22Rv1 (cell line): ENCODE measurements around the gene CNTN4.

Experiments
- H3K27ac ChIP-seq: fragments of 450-650 bp; 2 replicates; pipeline ENCODE4 v1.5.1; 2017
- ZFX ChIP-seq: fragments of 450-650 bp; IDR thresholded peaks from 2 replicates; pipeline ENCODE4 v1.6.1; 2017; ENCODE audit warnings: antibody characterized with exemption, borderline replicate concordance
- TF ChIP-seq, protein P1 (sequence below): fragments of 450-650 bp; IDR thresholded peaks from 2 replicates; pipeline ENCODE4 v1.5.1; 2017; ENCODE audit warnings: mild to moderate bottlenecking

CNTN4 gene

DNA sequence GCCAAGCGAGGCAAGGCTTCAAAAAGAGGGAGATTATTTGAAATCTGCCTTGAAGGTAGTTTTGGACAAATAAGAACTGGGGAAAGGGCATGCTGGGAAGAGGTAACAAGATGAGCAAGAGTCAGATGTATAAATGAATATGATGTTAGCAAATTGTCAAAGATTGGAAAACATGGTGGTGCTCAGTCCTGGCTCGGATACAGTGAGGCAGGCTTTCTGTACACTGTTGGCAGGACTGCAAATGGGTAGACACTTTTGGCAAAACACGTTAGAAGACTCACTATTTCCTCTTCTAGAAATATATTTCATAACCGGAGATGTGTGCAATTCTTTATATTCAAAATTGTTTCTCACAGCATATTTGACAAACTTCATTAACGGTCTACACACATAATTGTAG is 581.6 kb downstream of the CNTN4 start:
- TF ChIP-seq ZFX, result no peak
- TF ChIP-seq, protein P1, sequence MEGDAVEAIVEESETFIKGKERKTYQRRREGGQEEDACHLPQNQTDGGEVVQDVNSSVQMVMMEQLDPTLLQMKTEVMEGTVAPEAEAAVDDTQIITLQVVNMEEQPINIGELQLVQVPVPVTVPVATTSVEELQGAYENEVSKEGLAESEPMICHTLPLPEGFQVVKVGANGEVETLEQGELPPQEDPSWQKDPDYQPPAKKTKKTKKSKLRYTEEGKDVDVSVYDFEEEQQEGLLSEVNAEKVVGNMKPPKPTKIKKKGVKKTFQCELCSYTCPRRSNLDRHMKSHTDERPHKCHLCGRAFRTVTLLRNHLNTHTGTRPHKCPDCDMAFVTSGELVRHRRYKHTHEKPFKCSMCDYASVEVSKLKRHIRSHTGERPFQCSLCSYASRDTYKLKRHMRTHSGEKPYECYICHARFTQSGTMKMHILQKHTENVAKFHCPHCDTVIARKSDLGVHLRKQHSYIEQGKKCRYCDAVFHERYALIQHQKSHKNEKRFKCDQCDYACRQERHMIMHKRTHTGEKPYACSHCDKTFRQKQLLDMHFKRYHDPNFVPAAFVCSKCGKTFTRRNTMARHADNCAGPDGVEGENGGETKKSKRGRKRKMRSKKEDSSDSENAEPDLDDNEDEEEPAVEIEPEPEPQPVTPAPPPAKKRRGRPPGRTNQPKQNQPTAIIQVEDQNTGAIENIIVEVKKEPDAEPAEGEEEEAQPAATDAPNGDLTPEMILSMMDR, result no peak
- H3K27ac ChIP-seq, result no peak overlapping the region

DNA sequence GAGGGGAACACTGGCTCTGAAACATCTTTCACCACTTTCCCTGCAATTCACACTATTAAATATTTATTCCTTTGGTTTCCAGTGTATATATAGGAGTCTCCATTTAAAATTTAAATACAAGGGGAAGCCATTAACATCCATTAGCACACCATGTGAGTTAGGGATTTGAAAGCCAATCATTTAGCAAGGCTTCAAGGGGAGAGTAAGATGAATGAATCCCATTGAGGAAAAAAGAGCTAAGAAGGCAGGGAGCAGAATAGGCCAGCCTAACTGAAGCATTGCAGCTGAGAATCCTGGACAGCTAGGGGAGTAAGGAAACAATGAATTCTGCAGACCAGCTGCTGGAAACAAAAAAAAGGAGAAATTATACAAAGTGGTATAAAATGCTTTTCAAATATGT is 585.4 kb downstream of the CNTN4 start:
- TF ChIP-seq, protein P1, result no peak
- no peak for TF ChIP-seq ZFX
- H3K27ac ChIP-seq, result no peak overlapping the region

DNA sequence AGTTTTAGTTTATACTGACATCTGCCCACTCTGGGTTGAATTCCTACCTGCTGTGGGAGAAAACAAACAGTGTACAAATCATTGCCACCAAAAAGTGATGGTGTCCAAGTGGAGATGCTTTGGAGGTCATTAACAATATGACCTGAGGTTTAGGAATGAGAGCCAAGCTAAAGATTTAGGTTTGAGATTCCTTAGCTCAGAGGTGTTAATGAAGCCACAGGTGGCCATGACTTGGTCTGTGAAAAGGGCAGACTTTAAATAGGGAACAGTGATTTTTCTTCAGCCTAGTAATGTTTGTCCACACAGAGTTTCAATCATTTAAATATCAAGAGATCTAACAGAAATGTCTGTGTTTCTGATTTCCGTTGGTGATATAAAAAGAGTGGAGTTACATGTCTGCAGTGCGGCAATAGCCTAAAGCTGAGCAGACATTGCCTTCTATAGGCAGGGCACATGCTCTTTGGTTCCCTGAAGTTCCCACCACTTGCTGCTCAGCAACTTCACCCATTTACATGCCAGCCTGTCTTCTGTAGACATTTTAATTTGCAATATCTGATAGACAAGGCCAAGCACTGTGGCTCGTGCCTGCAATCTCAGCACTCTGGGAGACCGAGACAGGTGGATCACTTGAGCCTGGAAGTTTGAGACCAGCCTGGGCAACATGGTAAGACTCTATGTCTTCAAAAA is 588.3 kb downstream of the CNTN4 start:
- no peak for TF ChIP-seq ZFX
- TF ChIP-seq, protein P1, result no peak
- no peak overlapping the region for H3K27ac ChIP-seq

DNA sequence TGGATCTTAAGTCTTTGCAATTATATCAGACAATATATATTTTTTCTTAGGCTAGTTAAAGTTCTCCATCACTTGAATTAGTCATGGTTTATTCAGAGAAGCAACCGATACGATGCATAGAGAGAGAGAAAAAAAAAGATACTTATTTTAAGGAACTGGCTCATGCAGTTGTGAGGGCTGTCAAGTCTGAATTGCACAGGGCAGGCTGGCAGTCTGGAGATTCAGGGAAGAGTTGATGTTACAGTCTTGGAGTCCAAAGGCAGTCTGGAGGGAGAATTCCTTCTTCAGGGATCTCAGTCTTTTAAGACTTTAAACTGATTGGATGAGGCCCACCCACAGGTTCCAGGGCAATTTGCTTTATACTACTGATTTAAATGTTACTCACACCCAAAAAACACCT is 598.9 kb downstream of the CNTN4 start:
- no peak overlapping the region for H3K27ac ChIP-seq
- TF ChIP-seq, protein P1, result no peak

DNA sequence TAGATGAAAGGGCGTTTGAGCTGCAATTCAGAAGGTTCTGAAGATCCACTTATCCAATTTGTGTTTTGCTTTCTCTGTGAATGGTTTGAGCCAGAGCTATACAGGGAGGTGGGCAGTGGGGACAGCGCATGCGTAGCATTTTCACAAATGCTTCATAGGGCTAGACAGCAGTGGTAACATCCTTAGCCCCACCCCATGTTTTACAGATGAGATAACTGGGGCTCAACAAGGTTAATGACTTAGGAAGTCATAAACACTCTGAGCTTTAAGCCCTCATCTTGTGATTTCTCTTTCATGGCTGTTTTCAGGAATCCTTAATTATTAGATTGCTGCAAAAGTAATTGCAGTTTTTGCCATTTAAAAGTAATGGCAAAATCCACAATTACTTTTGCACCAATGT is 602.8 kb downstream of the CNTN4 start:
- TF ChIP-seq, protein P1, result no peak
- TF ChIP-seq ZFX, result no peak
- H3K27ac ChIP-seq, result no peak overlapping the region

DNA sequence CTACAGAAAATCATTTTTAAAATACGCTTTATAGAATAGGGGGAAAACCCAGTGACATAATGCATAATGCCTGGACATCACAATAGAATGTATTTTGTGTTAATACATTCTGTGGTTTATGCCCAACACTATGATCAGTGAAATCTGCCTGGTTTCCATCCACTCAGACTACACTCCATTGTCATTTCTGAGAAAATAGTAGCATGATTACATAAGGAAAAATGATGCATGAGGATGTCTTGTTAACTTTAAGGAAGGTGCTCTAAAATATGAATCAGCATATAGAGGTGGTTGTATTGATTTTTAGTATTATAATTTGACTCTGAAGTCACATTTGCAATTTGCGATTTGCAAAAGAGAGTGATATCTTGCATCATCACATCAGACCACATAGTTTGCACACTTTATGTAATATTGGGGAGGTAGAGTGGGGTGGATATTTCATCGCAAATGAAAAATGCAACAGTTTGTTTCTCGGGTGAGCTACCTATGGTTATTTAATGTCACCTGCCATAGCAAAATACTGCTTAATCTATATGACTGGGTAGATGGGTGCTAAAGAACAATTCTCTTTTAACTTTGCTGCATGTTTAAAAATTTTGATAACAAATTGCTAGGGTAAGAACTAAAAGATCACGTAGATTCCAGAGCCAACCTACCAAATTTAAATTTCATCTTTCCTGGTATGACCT is 607.6 kb downstream of the CNTN4 start:
- no peak for TF ChIP-seq ZFX
- TF ChIP-seq, protein P1, result no peak
- no peak overlapping the region for H3K27ac ChIP-seq

DNA sequence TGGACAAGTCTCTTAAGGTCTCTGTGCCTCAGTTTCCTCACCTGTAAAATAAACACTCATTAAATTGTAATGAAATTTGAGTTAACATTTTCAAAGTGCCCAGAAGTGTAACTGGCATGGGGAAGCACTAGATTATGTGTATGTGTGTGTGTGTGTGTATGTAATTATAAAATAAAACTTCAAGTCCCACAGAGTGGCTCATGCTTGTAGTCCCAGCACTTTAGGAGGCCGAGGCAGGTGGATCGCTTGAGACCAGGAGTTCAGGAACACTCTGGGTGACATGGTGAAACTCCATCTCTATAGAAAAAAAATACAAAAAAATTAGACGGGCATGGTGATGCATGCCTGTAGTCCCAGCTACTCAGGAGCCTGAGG is 608.2 kb downstream of the CNTN4 start:
- TF ChIP-seq ZFX, result no peak
- TF ChIP-seq, protein P1, result no peak
- H3K27ac ChIP-seq, result no peak overlapping the region
